Epithelial cell of proximal tubule (primary cell): Measurements from ENCODE around the gene FAM193B. TPM values are rescaled to one million over a fixed set of nuclear protein-coding genes. Genes with fewer than 3 reads are reported as not detected.

Experiments
- total RNA-seq: library from RNA; depleted of rRNA; stranded (reverse); fragments of >200 nt; gene quantifications from 2 replicates; pipeline ENCODE4 v1.2.3, GENCODE V29; 2015

FAM193B gene
- total RNA-seq, 1 donor from 2014 or later: 36.4 TPM

Other genes starting within 250 kb of the FAM193B start
- 41.9 and 42.7 TPM in 2 replicates for gene MXD3, start 242.7 kb downstream of the FAM193B start, total RNA-seq
- 252 and 266 TPM in 2 replicates for gene LMAN2, start 202.9 kb downstream of the FAM193B start, total RNA-seq
- gene RGS14, start 196.6 kb downstream of the FAM193B start, total RNA-seq: 17.1 and 19.6 TPM in 2 replicates
- not detected in 2 replicates for gene SLC34A1, start 170.1 kb downstream of the FAM193B start, total RNA-seq
- gene PFN3, start 153.9 kb downstream of the FAM193B start, total RNA-seq: not detected in 2 replicates
- 9.2 and 12.9 TPM in 2 replicates for gene F12, start 145.0 kb downstream of the FAM193B start, total RNA-seq
- 66.5 and 95.8 TPM in 2 replicates for gene GRK6, start 127.9 kb downstream of the FAM193B start, total RNA-seq
- 28.4 and 30.9 TPM in 2 replicates for gene PRR7, start 107.7 kb downstream of the FAM193B start, total RNA-seq
- gene DBN1, start 80.9 kb downstream of the FAM193B start, total RNA-seq: 430 and 471 TPM in 2 replicates
- gene PDLIM7, start 57.0 kb downstream of the FAM193B start, total RNA-seq: 286 and 420 TPM in 2 replicates
- 0.36 and 1.5 TPM in 2 replicates for gene DOK3, start 44.7 kb downstream of the FAM193B start, total RNA-seq
- gene DDX41, start 37.6 kb downstream of the FAM193B start, total RNA-seq: 162 and 174 TPM in 2 replicates
- gene TMED9, start 37.6 kb upstream of the FAM193B start, total RNA-seq: 92.0 and 102 TPM in 2 replicates
- 31.5 and 36.8 TPM in 2 replicates for gene B4GALT7, start 45.6 kb upstream of the FAM193B start, total RNA-seq
- gene FAM153A, start 228.3 kb upstream of the FAM193B start, total RNA-seq: 0.12 TPM in 1 of 2 replicates, not detected in the other